Left renal cortex interstitium (tissue), 4 donors: ENCODE data around the gene POMGNT1. TPM values are rescaled to one million over a fixed set of nuclear protein-coding genes. Genes with fewer than 3 reads are reported as not detected.

Experiments
- DNase-seq, 4 donors: peaks; one replicate each; pipeline ENCODE4 v3.0.0-alpha.2; 2013; ENCODE audit warnings: low read depth in 4 of 4, low spot score in 2 of 4, missing footprints in 1 of 4
- polyA plus RNA-seq, 4 donors: library from polyadenylated mRNA; unstranded; fragments of 120-200 nt; gene quantifications; one replicate each; pipeline ENCODE4 v1.2.1, GENCODE V29; 2013; ENCODE audit not compliant: insufficient read length in 4 of 4

Gene POMGNT1
- polyA plus RNA-seq, 4 donors, result 70.0 to 94.5 (median 84.7) TPM

- DNase-seq, result no peak
Observed at GRCh38 chr1:46211051-46211450, 12.8 kb upstream of the POMGNT1 start.

- no peak for DNase-seq
Observed at GRCh38 chr1:46210561-46210960, 12.3 kb upstream of the POMGNT1 start.

GRCh38 chr1:46206399-46206798, 8.2 kb upstream of the POMGNT1 start:
- DNase-seq, result no peak

GRCh38 chr1:46205791-46206190, 7.6 kb upstream of the POMGNT1 start:
- no peak for DNase-seq

- DNase-seq, result no peak
Observed at GRCh38 chr1:46205141-46205540, 6.9 kb upstream of the POMGNT1 start.

GRCh38 chr1:46204406-46204742, 6.1 kb upstream of the POMGNT1 start:
- no peak for DNase-seq

GRCh38 chr1:46203738-46204405, 5.6 kb upstream of the POMGNT1 start:
- DNase-seq, result no peak

GRCh38 chr1:46199233-46199749, 1.1 kb upstream of the POMGNT1 start:
- DNase-seq, result no peak

- DNase-seq, result no peak
Observed at GRCh38 chr1:46197560-46197963, 672 bp downstream of the POMGNT1 start.

GRCh38 chr1:46196609-46197008, 1.6 kb downstream of the POMGNT1 start:
- no peak for DNase-seq

- no peak for DNase-seq
Observed at GRCh38 chr1:46194641-46195193, 3.5 kb downstream of the POMGNT1 start.

- no peak for DNase-seq
Observed at GRCh38 chr1:46193984-46194570, 4.2 kb downstream of the POMGNT1 start.

GRCh38 chr1:46193285-46193684, 4.9 kb downstream of the POMGNT1 start:
- no peak for DNase-seq

- DNase-seq, result no peak
Observed at GRCh38 chr1:46192171-46192570, 6.1 kb downstream of the POMGNT1 start.

GRCh38 chr1:46191033-46191701, 7.1 kb downstream of the POMGNT1 start:
- no peak for DNase-seq

GRCh38 chr1:46190539-46190938, 7.7 kb downstream of the POMGNT1 start:
- DNase-seq, result no peak

GRCh38 chr1:46188295-46189030, 9.8 kb downstream of the POMGNT1 start:
- no peak for DNase-seq

- no peak for DNase-seq
Observed at GRCh38 chr1:46187106-46187869, 10.9 kb downstream of the POMGNT1 start.

- no peak for DNase-seq
Observed at GRCh38 chr1:46186076-46186475, 12.2 kb downstream of the POMGNT1 start.
